Umbilical cord (tissue), 2 donors: ENCODE measurements around the gene URAD. TPM values are rescaled to one million over a fixed set of nuclear protein-coding genes. Genes with fewer than 3 reads are reported as not detected.

ENCODE experiments used
- DNase-seq: peaks from one replicate; pipeline ENCODE4 v3.0.0-alpha.2; 2015; ENCODE audit warnings: low spot score
- total RNA-seq: library from RNA; depleted of rRNA; stranded (reverse); fragments of >200 nt; gene quantifications from one replicate; pipeline ENCODE4 v1.2.3, GENCODE V29; 2014; ENCODE audit warnings: low replicate concordance; ENCODE audit not compliant: insufficient read depth

Gene URAD
- total RNA-seq, 1 donor from 2014 or later: not detected

GRCh38 chr13:27956576-27957300 is 31.8 kb downstream of the URAD start:
- DNase-seq: no peak

- DNase-seq: no peak
These were observed 33.4 kb downstream of the URAD start for GRCh38 chr13:27955014-27955591.

- peak; percentile 18 for DNase-seq
These were observed 34.1 kb downstream of the URAD start for GRCh38 chr13:27954406-27954851.

GRCh38 chr13:27953676-27954405 is 34.7 kb downstream of the URAD start:
- DNase-seq: peak; percentile 65

GRCh38 chr13:27952876-27953675 is 35.4 kb downstream of the URAD start:
- no peak for DNase-seq

GRCh38 chr13:27942972-27943371 is 45.5 kb downstream of the URAD start:
- DNase-seq: no peak

- DNase-seq: no peak
These were observed 54.7 kb downstream of the URAD start for GRCh38 chr13:27933580-27934328.

GRCh38 chr13:27933118-27933517 is 55.4 kb downstream of the URAD start:
- DNase-seq: no peak

GRCh38 chr13:27929868-27930267 is 58.6 kb downstream of the URAD start:
- no peak for DNase-seq

- DNase-seq: no peak
These were observed 59.4 kb downstream of the URAD start for GRCh38 chr13:27928805-27929753.

- no peak for DNase-seq
These were observed 60.1 kb downstream of the URAD start for GRCh38 chr13:27928353-27928804.

Other genes with a start within 250 kb of the URAD start
- not detected for gene GSX1, start 196.2 kb downstream of the URAD start, total RNA-seq
- gene PDX1, start 68.7 kb downstream of the URAD start, total RNA-seq: 2.6 TPM
- 0.24 TPM for gene CDX2, start 19.4 kb downstream of the URAD start, total RNA-seq
- gene FLT3, start 111.9 kb upstream of the URAD start, total RNA-seq: not detected
- gene PAN3, start 149.9 kb upstream of the URAD start, total RNA-seq: 27.4 TPM